ENCODE results near the gene MSL2. TPM values are rescaled to one million over a fixed set of nuclear protein-coding genes. Genes with fewer than 3 reads are reported as not detected.
"Not testable (repeated sequence)": the region's sequence is repeated elsewhere in the genome, so short reads cannot be mapped to it uniquely, and the experiment has no call there.

MSL2 gene
- total RNA-seq, 1 experiment from 2014 or later, result 37.8 TPM

DNA sequence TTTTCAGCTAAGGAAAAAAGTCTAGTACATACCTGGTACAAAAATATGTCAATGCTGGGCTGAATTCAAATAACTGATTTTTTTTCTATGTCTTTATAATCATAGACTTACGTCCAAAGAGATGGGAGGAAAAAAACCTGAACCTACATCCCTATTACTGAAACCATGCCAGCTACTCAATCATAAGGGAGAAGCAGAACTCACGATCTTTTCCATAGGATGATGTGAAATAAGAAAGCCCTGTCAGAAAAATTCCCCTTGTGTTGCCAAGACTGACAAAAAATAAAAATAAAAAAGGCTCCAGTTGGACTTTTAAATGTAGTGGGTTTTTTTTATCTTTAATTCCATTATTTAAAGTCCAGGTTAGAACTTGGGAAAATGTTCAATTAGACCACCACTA is 3.3 kb downstream of the MSL2 start (continued):
- no peak for TF ChIP-seq ZBTB21 (CRISPR knock-in tag; IDR thresholded peaks at IDR 0.05; ENCODE audit: borderline replicate concordance)
- TF ChIP-seq SOX15 (CRISPR knock-in tag; IDR thresholded peaks at IDR 0.05), result no peak
- TF ChIP-seq, protein P1, sequence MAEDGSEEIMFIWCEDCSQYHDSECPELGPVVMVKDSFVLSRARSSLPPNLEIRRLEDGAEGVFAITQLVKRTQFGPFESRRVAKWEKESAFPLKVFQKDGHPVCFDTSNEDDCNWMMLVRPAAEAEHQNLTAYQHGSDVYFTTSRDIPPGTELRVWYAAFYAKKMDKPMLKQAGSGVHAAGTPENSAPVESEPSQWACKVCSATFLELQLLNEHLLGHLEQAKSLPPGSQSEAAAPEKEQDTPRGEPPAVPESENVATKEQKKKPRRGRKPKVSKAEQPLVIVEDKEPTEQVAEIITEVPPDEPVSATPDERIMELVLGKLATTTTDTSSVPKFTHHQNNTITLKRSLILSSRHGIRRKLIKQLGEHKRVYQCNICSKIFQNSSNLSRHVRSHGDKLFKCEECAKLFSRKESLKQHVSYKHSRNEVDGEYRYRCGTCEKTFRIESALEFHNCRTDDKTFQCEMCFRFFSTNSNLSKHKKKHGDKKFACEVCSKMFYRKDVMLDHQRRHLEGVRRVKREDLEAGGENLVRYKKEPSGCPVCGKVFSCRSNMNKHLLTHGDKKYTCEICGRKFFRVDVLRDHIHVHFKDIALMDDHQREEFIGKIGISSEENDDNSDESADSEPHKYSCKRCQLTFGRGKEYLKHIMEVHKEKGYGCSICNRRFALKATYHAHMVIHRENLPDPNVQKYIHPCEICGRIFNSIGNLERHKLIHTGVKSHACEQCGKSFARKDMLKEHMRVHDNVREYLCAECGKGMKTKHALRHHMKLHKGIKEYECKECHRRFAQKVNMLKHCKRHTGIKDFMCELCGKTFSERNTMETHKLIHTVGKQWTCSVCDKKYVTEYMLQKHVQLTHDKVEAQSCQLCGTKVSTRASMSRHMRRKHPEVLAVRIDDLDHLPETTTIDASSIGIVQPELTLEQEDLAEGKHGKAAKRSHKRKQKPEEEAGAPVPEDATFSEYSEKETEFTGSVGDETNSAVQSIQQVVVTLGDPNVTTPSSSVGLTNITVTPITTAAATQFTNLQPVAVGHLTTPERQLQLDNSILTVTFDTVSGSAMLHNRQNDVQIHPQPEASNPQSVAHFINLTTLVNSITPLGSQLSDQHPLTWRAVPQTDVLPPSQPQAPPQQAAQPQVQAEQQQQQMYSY (CRISPR knock-in tag; IDR thresholded peaks at IDR 0.05), result no peak
- no peak for TF ChIP-seq EMX1 (CRISPR knock-in tag; IDR thresholded peaks at IDR 0.05)
- no peak for TF ChIP-seq ELF4 (CRISPR knock-in tag; IDR thresholded peaks at IDR 0.05; ENCODE audit: low read depth)
- TF ChIP-seq, protein P2, sequence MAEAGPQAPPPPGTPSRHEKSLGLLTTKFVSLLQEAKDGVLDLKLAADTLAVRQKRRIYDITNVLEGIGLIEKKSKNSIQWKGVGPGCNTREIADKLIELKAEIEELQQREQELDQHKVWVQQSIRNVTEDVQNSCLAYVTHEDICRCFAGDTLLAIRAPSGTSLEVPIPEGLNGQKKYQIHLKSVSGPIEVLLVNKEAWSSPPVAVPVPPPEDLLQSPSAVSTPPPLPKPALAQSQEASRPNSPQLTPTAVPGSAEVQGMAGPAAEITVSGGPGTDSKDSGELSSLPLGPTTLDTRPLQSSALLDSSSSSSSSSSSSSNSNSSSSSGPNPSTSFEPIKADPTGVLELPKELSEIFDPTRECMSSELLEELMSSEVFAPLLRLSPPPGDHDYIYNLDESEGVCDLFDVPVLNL (CRISPR knock-in tag; IDR thresholded peaks at IDR 0.05; ENCODE audit: borderline replicate concordance, low read depth), result no peak
- no peak for TF ChIP-seq ATF1 (CRISPR knock-in tag; IDR thresholded peaks at IDR 0.05)
- no peak for TF ChIP-seq ZNF317 (CRISPR knock-in tag; IDR thresholded peaks at IDR 0.05; ENCODE audit: borderline replicate concordance, low read depth)
- TF ChIP-seq, protein P3, sequence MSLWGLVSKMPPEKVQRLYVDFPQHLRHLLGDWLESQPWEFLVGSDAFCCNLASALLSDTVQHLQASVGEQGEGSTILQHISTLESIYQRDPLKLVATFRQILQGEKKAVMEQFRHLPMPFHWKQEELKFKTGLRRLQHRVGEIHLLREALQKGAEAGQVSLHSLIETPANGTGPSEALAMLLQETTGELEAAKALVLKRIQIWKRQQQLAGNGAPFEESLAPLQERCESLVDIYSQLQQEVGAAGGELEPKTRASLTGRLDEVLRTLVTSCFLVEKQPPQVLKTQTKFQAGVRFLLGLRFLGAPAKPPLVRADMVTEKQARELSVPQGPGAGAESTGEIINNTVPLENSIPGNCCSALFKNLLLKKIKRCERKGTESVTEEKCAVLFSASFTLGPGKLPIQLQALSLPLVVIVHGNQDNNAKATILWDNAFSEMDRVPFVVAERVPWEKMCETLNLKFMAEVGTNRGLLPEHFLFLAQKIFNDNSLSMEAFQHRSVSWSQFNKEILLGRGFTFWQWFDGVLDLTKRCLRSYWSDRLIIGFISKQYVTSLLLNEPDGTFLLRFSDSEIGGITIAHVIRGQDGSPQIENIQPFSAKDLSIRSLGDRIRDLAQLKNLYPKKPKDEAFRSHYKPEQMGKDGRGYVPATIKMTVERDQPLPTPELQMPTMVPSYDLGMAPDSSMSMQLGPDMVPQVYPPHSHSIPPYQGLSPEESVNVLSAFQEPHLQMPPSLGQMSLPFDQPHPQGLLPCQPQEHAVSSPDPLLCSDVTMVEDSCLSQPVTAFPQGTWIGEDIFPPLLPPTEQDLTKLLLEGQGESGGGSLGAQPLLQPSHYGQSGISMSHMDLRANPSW (CRISPR knock-in tag; conservative IDR thresholded peaks at IDR 0.05; ENCODE audit: low read depth), result no peak
- no peak for TF ChIP-seq MXD4 (CRISPR knock-in tag; IDR thresholded peaks at IDR 0.05; ENCODE audit: borderline replicate concordance)

DNA sequence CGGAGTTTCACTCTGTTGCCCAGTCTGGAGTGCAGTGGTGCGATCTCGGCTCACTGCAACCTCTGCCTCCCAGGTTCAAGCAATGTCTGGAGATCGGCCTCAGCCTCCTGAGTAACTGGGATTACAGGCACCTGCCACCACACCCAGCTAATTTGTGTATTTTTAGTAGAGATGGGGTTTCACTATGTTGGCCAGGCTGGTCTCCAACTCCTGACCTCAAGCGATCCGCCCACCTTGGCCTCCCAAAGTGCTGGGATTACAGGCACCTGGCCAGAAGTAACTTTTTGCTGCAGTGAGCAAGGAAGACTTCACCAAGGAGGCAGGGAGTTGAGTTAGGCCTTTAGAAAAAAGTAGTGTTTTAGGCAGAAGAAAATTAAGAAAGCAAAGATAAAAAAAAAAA is 3.9 kb downstream of the MSL2 start:
- POLR2A ChIA-PET, result interaction anchor here (0.5 kb wide), 1 partner anchor 200 kb away, joined by 3 read pairs; no protein-coding TSS in a partner anchor

DNA sequence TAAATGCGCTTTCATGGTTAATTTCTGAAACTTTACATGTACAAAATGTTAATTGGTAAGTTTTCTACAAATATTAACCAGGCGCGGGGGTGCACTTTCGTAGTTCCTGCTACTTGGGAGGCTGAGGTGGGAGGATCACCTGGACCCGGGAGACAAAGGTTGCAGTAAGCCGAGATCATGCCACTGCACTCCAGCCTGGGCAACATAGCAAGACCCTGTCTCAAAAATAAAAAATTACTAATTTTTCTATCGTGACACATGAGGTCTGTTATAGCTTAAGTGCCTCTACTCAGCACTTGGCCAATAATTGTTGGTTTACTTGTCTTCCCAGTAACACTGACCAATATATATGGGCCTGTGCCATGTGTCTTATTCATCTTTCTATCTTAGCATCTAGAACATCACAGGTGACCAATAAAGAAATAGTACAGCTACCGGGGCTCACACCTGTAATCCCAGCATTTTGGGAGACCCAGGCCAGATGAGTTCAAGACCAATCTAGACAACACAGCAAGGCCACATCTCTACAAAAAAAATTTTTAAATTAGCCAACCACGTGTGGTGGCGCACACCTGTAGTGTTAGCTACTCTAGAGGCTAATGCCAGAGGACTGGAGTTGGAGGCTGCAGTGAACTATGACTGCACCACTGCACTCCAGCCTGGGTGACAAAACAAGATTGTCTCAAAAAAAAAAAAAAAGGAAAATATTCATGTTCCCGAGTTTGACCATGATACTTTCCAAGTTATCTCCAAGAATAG is 6.1 kb downstream of the MSL2 start:
- TF ChIP-seq ZNF121 (CRISPR knock-in tag; IDR thresholded peaks at IDR 0.05), result peak; percentile 75; the same call in 1 of the 2 replicates
- no peak for TF ChIP-seq ZNF263 (CRISPR knock-in tag; IDR thresholded peaks at IDR 0.05; ENCODE audit: low read depth)
- DNase-seq (ENCODE audit: low spot score) (no peak), ATAC-seq (no peak)
- Mint-ChIP-seq H3K9me3 (peaks cover 6% of the 10 kb centered on the region), H3K4me3 (no peak overlapping the region), H3K27me3 (ENCODE audit: low read depth) (peaks cover under 1% of the 10 kb centered on the region; the same call in 1 of the 2 replicates), H3K4me1 (peaks cover 66% of the 10 kb centered on the region), H3K27ac (no peak overlapping the region), H3K36me3 (peaks cover 10% of the 10 kb centered on the region)
- ChIA-PET POLR2A (interaction anchor here (0.7 kb wide), 1 partner anchor 18 kb away, joined by 7 read pairs; no protein-coding TSS in a partner anchor), CTCF (no interaction called here)

More for the DNA sequence above, 3.9 kb downstream of the MSL2 start:
- H3K9me3 Mint-ChIP-seq; DNase-seq (ENCODE audit: low spot score); ATAC-seq; CTCF ChIA-PET; H3K27ac Mint-ChIP-seq; H3K27me3 Mint-ChIP-seq (ENCODE audit: low read depth): not testable (repeated sequence)
- Mint-ChIP-seq H3K4me1 (peaks cover 58% of the 10 kb centered on the region), H3K4me3 (peak overlapping the region; percentile 97), H3K36me3 (peaks cover 11% of the 10 kb centered on the region)
- TF ChIP-seq ZNF121 (CRISPR knock-in tag; IDR thresholded peaks at IDR 0.05), result peak; percentile 64; the same call in 1 of the 2 replicates

Data from WTC11 (cell line).